ENCODE measurements around the gene MYH7. TPM values are rescaled to one million over a fixed set of nuclear protein-coding genes. Genes with fewer than 3 reads are reported as not detected.

MYH7 gene
- total RNA-seq, 1 donor from 2014 or later = not detected

GRCh38 chr14:23380197-23380914 lies 55.1 kb downstream of the MYH7 start:
- Mint-ChIP-seq H3K36me3 (ENCODE audit: insufficient read depth) (no peaks in the 10 kb centered on the region), H3K4me1 (ENCODE audit: low read depth) (no peaks in the 10 kb centered on the region), H3K4me3 (ENCODE audit: low read depth) (no peak overlapping the region), H3K27ac (no peak overlapping the region), H3K9me3 (ENCODE audit: low read depth) (no peaks in the 10 kb centered on the region), H3K27me3 (peaks cover 57% of the 10 kb centered on the region)
- TF ChIP-seq CTCF (IDR thresholded peaks at IDR 0.05; ENCODE audit: unreplicated experiment) = no peak
- DNase-seq (ENCODE audit: low spot score, unreplicated experiment) = no peak

- peak; percentile 92 for TF ChIP-seq CTCF (IDR thresholded peaks at IDR 0.05; ENCODE audit: unreplicated experiment)
- peak; percentile 65 for DNase-seq (ENCODE audit: low spot score, unreplicated experiment)
- H3K4me1 Mint-ChIP-seq (ENCODE audit: low read depth) = no peaks in the 10 kb centered on the region
- no peaks in the 10 kb centered on the region for H3K9me3 Mint-ChIP-seq (ENCODE audit: low read depth)
- H3K27me3 Mint-ChIP-seq = peaks cover 50% of the 10 kb centered on the region
- no peak overlapping the region for H3K4me3 Mint-ChIP-seq (ENCODE audit: low read depth)
- H3K36me3 Mint-ChIP-seq (ENCODE audit: insufficient read depth) = no peaks in the 10 kb centered on the region
- no peak overlapping the region for H3K27ac Mint-ChIP-seq
Measured at GRCh38 chr14:23379366-23380196, 55.9 kb downstream of the MYH7 start.

- DNase-seq (ENCODE audit: low spot score, unreplicated experiment) = no peak
- Mint-ChIP-seq H3K27ac (no peak overlapping the region), H3K4me1 (ENCODE audit: low read depth) (no peaks in the 10 kb centered on the region), H3K4me3 (ENCODE audit: low read depth) (no peak overlapping the region), H3K36me3 (ENCODE audit: insufficient read depth) (no peaks in the 10 kb centered on the region), H3K27me3 (peaks cover 46% of the 10 kb centered on the region), H3K9me3 (ENCODE audit: low read depth) (no peaks in the 10 kb centered on the region)
- TF ChIP-seq CTCF (IDR thresholded peaks at IDR 0.05; ENCODE audit: unreplicated experiment) = no peak
Measured at GRCh38 chr14:23378612-23379220, 56.7 kb downstream of the MYH7 start.

GRCh38 chr14:23377573-23378563 lies 57.6 kb downstream of the MYH7 start:
- Mint-ChIP-seq H3K36me3 (ENCODE audit: insufficient read depth) (no peaks in the 10 kb centered on the region), H3K27me3 (peaks cover 45% of the 10 kb centered on the region), H3K4me3 (ENCODE audit: low read depth) (no peak overlapping the region), H3K9me3 (ENCODE audit: low read depth) (no peaks in the 10 kb centered on the region), H3K27ac (no peak overlapping the region), H3K4me1 (ENCODE audit: low read depth) (no peaks in the 10 kb centered on the region)
- no peak for DNase-seq (ENCODE audit: low spot score, unreplicated experiment)
- TF ChIP-seq CTCF (IDR thresholded peaks at IDR 0.05; ENCODE audit: unreplicated experiment) = no peak
